ENCODE results near the gene PRSS33.

PRSS33 gene

GRCh38 chr16:2764718-2765117 is 22.6 kb downstream of the PRSS33 start:
- TF ChIP-seq CTCF (IDR thresholded peaks at IDR 0.05; ENCODE audit: control insufficient read depth, insufficient read depth, low read depth, low read length, missing control alignments): no peak
- DNase-seq (ENCODE audit: low read depth): no peak

GRCh38 chr16:2763173-2763572 is 24.2 kb downstream of the PRSS33 start:
- no peak for TF ChIP-seq CTCF (IDR thresholded peaks at IDR 0.05; ENCODE audit: control insufficient read depth, insufficient read depth, low read depth, low read length, missing control alignments)
- H3K4me3 ChIP-seq (ENCODE audit: control insufficient read depth, low read depth, low read length): no peak overlapping the region
- DNase-seq (ENCODE audit: low read depth): no peak

More at GRCh38 chr16:2764718-2765117, 22.6 kb downstream of the PRSS33 start:
- H3K4me3 ChIP-seq (ENCODE audit: control insufficient read depth, low read depth, low read length): no peak overlapping the region

- no peak overlapping the region for H3K4me3 ChIP-seq (ENCODE audit: control insufficient read depth, low read depth, low read length)
- DNase-seq (ENCODE audit: low read depth): no peak
- TF ChIP-seq CTCF (IDR thresholded peaks at IDR 0.05; ENCODE audit: control insufficient read depth, insufficient read depth, low read depth, low read length, missing control alignments): no peak
Measured at GRCh38 chr16:2762711-2763110, 24.6 kb downstream of the PRSS33 start.

GRCh38 chr16:2761886-2762583 is 25.3 kb downstream of the PRSS33 start:
- H3K4me3 ChIP-seq (ENCODE audit: control insufficient read depth, low read depth, low read length): no peak overlapping the region
- no peak for DNase-seq (ENCODE audit: low read depth)
- no peak for TF ChIP-seq CTCF (IDR thresholded peaks at IDR 0.05; ENCODE audit: control insufficient read depth, insufficient read depth, low read depth, low read length, missing control alignments)

- H3K4me3 ChIP-seq (ENCODE audit: control insufficient read depth, low read depth, low read length): no peak overlapping the region
- TF ChIP-seq CTCF (IDR thresholded peaks at IDR 0.05; ENCODE audit: control insufficient read depth, insufficient read depth, low read depth, low read length, missing control alignments): no peak
- DNase-seq (ENCODE audit: low read depth): no peak
Measured at GRCh38 chr16:2761472-2761871, 25.9 kb downstream of the PRSS33 start.

GRCh38 chr16:2757344-2757743 is 30.0 kb downstream of the PRSS33 start:
- no peak overlapping the region for H3K4me3 ChIP-seq (ENCODE audit: control insufficient read depth, low read depth, low read length)
- DNase-seq (ENCODE audit: low read depth): no peak
- TF ChIP-seq CTCF (IDR thresholded peaks at IDR 0.05; ENCODE audit: control insufficient read depth, insufficient read depth, low read depth, low read length, missing control alignments): no peak

Data from AG09309 (cell line).